Stimulated activated naive CD4-positive, alpha-beta T cell treated with Interleukin-2 at 50 U/mL for 16 hours (primary cell): ENCODE measurements around the gene PLCL1.

Experiments used
- DNase-seq: peaks from one replicate; lab custom pipeline; 2025; lab: John Stamatoyannopoulos, UW

Gene PLCL1

DNA sequence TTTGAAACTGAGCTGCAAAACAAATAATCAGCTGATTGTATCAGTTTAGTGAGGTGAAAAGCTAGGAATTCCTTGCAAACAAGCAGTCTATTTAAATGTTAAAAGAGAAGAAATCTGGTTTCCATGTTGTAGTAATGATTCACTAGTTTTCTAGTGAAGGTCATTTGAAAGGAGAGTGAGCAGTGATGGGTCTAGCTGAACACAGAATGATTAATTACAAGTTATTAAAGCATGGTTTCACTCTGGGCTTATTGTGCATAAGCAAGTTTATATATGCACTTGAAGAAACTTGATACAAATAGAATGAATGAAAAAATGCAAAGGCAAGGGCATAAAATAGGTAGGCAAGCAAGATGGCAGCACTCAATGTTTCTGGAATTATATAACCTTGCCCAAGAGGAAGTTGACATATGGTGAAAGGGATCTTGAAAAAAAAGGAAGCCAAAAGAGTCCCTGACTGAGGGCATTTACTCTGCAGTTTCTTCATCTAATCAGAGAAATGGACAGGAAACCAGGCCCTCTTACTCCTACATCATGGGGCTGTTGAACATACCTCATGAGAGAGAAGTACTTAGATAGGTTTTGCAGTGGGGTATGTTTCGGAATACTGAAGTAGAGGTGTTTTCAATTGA lies 53.2 kb downstream of the PLCL1 start:
- no peak for DNase-seq

DNA sequence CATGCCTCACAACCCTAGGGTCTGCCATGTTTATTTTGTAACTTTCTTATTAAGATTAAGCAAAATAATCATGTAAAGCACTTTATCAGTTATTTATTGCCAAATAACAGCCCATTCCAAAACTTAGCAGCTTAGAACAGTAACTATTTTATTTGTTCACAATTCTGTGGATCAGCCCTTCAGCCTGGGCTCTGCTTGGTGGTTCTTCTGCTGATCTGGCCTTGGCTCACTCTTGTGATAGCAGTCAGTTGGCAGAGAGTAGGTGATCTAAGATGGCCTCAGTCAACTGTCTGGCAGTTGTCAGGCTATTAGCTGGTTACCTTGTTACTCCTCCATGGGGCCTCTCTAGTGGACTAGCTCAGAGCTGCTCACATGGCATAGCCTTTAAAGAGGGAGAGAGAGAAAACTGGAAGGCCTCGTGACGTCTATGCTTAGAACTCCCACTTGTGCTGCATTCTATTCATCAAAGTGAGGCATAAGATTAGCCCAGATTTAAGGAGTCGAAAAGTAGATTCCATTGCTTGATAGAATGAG lies 54.3 kb downstream of the PLCL1 start:
- no peak for DNase-seq

DNA sequence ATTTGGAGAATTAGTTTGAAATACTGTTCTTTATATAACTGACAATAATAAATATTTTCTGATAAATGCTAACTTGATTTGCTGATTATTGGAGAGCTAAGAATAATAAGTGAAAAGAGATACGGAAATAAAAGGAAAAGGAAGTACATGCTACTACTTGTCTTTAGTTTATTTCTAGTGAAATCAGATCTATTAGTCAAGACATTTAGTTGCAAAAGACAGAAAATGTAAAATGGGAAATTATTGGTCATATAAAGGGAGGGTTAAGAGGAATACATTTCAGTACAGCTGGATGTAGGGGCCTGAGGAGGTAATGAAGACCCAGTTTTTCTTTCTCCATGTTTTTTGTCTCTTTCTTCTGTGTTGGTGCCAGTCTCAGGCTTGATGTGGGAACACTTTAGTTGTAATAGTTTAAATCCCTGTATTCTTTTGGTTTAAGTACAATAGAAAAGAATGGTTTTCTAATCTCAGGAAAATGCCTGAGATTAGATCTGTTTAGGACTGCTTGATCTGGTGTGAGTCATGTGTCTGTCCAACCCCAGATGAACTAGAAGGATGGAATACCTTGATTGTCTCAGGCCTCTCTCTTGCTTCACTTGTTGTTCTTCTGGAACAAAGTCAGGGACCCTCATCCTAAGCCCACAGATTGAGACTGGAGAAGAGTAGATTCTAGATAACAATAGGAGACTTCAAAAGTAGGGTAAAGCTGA lies 58.0 kb downstream of the PLCL1 start:
- DNase-seq = no peak

DNA sequence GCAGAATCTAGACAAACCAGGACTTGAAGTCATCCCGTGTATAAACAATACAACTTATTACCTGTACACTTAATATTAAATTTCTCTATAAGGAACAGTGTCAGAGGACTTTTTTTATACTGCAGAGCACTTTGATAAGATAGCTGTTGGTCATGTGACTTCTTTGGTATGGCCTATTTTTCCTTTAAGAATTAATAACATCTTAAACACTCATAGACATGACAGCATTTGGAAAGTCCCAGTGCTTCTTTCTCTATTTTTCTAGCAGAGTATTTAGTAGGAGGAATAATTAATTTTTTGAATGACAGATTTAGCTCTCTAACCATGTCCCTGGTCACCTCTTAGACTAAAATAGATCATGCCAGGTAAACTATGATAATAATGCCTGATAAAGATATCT lies 59.4 kb downstream of the PLCL1 start:
- DNase-seq = no peak

DNA sequence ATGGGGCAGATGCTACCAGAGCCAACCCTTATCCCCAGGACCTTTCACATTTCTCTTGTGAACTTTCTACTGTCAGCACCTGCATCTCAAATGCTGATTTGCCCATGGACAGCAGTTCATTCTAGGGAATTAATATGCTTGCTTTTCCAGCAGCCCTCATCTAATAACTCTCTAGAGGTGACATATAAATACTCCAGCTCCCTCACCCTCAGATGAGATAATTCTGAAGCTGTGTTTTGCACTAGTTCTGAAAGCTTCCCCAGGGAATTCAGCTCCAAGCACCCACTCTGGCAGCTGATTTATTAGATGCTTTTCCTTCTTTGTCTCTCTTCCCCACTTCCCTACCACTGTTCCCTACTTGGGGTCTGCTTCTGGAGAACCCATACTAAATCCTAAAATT lies 62.1 kb downstream of the PLCL1 start:
- DNase-seq = no peak

DNA sequence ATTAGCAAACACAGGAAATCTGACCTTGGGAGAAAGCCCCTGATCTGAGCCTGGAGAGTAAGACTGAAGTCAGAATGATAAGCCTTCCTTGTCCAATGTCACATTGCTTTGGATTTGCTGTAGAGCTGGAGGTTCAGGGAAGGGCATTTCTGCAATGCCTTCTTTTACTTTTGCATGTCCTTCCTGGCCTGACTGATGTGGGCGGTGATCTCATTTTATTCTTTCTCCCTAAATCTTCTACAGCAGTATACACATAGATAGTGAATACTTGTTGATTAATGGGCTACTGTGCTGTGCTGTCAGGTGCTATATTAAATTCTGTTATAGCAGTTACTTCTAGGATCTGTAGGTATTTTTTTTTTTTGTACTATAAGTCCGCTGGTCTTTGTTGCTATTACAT lies 62.6 kb downstream of the PLCL1 start:
- no peak for DNase-seq

DNA sequence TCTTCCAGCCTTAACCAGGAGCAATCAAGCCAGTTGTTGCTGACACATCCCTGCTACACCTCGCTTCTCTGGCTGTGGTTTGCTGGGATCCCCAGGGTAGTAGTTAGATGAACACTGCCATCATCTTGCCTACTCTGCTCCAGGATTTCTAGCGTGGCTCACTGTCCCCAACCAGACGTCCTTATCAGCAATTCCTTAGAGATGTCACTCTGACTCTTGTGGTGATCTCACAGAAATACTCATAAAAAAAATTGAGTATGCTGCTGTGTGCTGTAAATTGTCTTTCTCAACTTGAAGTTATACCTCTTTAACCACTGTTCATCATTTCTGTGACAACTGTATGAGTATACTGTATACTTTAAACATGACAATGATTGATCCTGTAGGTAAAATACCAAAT lies 63.2 kb downstream of the PLCL1 start:
- no peak for DNase-seq

DNA sequence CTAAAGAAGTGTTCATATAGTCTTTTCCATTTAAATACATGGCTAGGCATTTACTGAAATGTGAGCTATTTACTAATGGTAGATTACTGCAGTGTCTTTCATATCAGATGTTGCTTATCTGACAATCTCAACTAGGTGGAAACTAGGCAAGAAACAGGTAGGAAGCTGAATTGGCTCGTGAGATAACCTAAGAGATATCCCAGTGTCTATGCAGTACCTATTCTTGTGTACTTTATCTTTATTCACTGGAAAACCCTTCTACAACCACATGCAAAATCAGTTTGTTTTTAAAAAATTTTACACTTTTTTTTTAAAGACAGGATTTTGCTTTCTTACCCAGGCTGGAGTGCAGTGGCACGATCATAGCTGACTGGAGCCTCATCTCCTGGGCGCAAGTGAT lies 63.8 kb downstream of the PLCL1 start:
- DNase-seq = no peak

DNA sequence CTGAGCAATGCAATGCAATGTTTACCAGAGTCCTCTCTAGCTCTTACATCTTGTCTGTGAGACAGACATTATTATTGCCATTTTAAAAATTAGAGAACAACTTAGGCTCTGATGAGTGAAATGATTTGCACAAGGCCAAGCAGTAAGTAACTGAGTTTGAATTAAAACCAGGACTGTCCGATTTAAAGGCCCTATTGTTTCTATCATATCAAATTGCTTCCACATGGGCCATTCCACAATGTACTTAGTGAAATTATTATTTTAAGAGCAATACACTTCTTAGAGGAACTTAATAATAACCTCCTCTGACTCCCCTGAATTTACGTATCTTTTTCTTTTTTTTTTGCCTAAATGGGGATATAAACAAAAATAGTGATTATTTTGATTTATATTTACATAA lies 64.6 kb downstream of the PLCL1 start:
- no peak for DNase-seq

DNA sequence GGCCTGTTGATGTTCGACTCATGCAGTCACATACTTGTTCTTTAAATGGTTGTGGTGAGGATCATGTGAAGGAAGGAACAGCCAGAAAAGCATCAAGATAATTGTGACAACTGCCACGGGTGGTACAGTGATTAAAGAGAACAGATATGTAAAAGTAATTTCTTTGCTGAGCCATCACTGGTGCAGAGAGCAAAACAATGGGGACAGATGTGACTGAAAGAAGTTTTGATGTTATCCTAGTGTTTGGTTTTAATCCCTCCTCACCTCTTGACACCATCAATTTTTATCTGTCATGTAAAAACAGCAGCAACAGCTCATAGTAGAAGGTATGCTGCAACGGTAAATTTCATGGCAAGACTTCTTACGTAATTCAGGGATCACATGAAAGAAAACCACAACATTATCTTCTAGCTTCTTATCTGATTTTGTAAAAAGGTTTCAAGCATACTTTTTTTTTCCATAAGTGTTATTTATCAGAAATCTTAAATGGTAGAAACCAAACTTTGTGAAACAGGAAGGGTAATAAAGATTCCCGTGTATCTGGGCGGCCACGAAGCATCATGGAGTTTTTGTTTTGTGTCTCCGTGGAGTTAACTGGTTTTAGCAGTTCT lies 65.2 kb downstream of the PLCL1 start:
- DNase-seq = peak; percentile 23

DNA sequence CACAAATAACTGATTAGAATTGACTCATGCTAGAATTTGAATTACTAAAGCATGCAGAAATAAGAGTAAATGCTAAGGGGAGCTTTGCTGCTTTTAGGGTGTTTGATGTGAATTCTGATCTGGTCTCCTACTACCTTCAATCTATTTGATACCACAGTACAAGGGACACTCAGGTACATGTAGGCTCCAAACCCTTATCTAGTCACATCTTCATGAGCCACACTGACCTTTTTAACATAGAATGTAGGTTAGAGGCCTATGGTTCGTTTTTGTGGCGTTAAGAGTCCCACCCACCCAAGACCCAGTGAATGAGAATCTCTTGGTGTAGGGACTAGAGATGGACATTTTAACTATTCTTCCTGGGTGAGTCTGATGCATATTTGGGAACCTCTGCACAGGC lies 65.7 kb downstream of the PLCL1 start:
- no peak for DNase-seq

DNA sequence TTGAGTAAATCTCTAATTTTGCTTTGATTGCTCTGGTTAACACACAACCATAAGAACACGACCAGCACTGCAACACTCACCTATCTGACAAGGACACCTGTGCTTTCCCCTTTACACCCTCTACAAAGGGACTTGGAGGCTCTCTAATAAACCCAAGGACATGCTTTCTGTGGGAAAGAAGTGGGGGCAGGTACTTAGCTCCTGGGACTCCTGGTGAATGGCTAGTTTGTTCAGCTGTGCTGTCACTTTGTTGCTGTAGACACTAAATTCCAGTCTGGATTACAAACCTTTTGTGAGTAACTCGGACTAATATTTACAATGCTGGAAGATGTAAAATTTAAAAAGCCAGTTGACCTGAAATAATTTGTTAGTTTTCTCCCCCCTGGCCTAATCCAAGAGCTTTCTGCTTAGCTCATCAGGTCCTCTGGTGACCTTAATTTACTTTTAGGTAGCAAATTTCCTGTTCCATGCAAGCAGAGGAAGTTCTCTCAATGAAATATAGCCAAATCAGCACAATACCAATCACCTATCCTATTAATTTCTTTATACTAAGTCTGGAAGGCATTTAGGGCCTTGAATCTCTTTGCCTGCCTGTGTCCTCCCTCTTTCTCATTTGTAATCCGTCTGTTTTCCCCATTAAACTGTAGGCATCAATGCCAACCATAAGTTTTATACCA lies 67.5 kb downstream of the PLCL1 start:
- DNase-seq = no peak

DNA sequence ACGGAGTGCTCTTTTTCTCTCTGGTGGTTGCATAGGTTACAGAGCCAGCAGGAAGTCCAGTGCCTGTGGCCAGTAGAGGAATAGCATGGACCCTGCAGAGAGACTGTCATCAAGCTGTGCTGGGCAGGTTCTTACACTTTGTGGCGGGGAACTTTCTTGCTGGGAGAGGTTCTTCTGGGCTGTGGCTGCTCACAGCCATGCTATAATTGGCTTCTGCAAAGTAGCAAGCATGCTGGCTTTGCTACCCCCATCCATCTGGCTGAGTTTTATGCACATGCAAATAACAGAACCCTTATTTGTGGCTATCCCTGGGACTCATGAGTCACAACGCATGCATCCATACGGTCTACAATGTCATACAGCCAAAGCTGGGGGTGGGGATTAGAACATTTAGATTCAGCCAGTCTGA lies 68.9 kb downstream of the PLCL1 start:
- DNase-seq = no peak

DNA sequence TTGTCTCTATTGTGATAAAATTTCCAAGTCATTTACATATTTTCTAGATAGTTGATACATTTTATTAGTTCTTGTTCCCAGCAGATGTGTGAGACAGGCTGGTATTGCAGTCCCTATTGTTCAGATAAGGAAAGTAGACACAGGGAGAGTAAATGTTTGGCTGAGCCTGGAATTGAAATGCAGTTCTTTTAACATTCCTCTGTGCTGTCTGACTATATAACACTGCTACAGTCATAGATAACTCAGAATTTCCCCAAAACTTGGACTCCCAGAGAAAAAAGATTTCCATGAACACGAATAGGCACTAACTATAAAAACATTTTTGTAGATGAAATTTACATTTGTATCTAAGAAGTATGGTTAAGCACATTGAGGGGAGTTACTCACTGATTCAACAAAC lies 71.4 kb downstream of the PLCL1 start:
- no peak for DNase-seq

DNA sequence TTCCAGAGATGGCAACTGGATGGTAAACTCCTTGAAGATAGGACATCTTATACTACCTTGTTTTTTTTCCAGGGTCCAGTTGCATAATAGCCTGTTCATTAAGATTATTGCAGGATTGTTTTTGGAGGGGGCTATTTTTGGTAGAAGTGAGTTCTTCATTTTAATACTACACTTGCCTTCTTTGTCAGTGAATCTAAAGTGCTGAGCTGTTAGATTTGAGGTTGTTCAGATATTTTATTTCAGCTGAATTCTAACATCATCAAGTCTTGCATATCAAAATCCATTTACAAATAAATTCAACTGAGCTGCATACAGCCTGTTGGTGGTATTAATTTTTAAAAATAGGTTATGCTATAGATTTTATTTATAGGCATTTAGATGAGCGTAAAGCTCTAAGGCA lies 72.1 kb downstream of the PLCL1 start:
- DNase-seq = no peak

DNA sequence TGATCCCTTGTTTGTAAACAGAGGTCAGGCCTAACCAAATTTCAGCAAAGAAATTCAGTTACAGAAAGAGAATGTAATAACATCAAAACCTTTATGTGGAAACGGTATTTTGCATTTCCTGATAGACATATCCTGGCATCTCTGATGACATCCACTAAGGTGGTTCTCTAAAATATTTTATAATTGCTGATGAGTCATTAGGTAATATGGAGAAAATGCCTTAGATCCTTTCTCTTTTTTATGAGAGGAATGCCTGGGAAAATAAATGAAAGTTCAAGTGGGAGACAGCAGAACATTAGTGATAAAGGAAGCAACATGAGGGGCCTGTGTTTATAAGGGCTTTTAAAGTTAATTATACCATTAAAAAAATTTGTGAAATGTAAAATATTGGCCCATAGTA lies 72.6 kb downstream of the PLCL1 start:
- no peak for DNase-seq

DNA sequence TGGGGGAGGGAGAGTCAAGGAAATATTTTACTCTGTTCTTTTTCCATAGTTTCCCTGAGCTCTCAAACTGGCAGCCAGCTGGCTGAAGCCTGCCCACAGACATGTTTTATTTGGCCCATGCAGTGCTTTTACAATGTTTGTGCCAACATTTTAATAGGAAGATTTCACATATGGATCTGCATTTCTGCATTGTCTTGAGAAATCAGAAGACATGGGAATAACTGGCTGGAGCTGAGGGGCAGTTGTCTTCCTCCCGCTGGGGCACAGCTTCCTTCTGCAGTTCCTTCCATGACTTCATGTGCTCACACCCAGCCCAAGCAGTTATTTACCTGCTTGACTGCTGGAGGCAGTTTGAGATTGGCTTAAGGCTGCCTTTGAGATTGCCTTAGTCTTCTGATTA lies 74.4 kb downstream of the PLCL1 start:
- DNase-seq = no peak

DNA sequence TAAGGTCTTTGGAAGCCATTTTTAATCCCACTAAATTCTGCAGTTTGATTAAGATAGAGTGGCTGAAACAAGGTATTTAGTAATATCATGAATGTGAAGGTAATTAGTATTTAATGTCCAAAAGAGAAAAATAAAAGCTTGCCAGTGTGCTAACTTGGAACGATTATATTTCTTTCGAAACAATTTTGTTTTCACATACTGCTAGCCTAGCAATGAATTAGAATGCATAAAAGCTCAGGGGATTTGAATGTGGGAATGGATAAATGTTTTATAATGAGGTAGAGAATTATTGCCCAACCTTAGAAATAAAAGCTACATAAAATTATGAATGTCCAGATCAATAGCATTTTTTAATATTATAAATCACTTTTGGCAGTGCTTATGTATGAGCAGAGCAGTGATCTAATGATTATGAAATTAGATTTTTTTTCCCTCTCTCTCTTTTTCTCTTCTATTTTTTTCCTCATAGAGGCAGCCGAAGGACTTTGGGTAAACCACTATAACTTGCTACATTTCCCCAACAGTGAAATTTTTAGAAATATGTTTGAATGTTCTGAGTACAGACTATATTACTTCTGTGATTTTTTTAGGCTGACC lies 75.5 kb downstream of the PLCL1 start:
- DNase-seq = no peak

DNA sequence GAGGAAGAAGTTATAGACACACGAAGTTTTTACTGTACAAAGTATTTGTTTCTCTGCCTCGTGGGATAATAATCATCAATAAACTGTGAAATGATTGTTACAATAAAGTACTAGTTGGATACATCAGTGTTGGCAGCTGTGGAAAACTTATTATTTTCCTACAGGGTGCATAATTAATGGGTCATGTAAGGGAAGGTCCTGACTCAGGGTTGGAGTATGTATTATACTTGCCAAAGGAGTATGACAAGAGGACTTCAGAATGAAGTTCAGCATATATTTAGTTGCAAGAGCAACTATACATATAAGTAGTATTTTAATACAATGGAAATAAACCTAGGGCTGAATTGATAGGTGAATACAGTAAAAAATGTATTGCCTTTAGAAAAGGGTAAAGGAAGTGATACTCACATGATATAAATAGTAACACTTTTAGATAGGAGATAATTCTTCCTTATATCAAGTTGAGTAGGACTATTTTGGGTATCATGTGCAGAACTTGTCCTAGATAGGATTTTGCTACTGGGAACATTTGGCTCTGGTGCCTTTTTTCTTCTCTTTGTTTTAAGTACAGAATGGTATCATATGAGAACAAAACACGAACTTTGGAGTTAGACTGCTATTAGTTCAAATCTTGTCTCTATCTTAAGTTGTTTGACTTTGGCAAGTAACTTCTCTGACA lies 79.1 kb downstream of the PLCL1 start:
- DNase-seq = no peak

DNA sequence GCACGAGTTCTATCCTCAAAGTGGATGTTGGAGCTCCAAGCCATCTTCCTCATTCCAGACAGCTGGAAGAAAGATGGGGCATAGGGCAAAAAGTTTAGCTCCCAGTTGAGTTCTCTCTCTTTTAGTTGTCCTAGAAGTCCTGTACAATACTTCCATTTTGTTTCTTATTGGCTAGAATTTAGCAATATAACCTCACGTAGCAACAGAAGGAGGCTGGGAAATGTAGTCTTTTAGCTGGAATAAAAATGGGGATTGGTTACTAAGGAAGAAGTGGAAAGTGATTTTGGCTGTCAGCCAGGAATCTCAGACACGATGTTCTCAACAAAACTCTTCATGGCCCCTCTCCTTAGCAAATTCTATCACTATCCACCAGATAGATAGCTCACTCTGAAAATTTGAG lies 79.9 kb downstream of the PLCL1 start:
- DNase-seq = no peak

DNA sequence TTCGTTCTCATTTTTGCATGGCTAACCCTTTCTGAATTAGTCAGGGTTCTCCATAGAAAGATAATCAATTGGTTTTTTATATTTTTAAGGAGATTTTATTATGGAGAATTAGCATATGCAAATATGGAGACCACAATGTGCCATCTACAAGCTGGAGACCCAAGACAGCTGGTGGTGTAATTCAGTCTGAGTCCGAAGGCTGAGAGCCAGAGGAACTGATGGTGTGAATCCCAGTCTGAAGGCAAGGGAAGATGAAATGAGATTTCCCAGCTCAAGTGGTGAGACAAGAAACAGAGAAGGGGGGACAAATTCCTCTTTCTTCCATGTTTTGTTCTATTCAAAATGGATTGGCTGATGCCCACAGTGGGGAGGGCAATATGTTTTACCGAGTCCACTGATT lies 80.7 kb downstream of the PLCL1 start:
- no peak for DNase-seq

DNA sequence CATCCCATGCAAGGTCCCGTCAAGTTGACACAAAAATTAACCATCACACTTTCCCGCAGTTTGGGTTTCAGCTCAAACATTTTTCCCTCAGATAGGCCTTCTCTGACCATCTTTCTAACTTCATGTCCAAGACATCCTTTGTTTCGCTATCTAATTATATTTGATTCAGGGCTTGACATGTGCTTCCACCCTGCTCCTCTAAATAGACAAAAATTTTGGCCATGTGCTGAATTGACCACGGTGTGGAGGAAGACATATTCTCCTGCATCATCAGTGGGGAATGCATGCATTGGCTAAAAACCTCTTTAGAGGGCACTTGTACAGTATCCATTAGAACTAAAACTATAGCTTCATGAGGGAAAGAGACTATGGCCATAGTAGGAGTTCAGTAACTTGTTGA lies 81.2 kb downstream of the PLCL1 start:
- DNase-seq = no peak
